ENCODE measurements around the gene RBBP4. TPM values are rescaled to one million over a fixed set of nuclear protein-coding genes. Genes with fewer than 3 reads are reported as not detected.

Gene RBBP4
- total RNA-seq, 1 donor from 2014 or later = 45.4 TPM

DNA sequence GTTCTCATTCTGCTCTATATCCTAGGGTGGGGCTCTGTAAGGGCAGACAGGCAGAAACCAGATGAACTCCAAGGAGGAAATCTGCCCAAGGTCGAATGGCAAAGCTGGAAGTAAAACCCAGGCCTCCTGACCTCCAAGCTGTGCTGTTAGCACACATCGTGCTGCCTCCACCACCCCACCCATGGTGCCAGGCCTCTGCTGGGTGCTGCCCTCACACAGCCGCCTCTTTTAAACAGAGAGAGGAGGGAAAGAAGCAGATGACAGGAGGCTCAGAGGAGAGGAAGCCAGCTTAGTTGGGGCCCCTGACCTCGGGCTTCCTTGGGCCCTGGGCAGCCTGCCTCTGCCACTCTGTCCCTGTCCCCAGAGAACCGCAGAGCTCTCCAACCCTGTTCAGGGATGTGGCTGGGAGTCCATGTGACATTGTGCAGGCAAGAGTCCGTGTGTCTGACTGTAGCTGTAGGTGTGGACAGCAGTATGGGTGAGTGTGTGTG lies 50.5 kb downstream of the RBBP4 start:
- TF ChIP-seq, protein P1, sequence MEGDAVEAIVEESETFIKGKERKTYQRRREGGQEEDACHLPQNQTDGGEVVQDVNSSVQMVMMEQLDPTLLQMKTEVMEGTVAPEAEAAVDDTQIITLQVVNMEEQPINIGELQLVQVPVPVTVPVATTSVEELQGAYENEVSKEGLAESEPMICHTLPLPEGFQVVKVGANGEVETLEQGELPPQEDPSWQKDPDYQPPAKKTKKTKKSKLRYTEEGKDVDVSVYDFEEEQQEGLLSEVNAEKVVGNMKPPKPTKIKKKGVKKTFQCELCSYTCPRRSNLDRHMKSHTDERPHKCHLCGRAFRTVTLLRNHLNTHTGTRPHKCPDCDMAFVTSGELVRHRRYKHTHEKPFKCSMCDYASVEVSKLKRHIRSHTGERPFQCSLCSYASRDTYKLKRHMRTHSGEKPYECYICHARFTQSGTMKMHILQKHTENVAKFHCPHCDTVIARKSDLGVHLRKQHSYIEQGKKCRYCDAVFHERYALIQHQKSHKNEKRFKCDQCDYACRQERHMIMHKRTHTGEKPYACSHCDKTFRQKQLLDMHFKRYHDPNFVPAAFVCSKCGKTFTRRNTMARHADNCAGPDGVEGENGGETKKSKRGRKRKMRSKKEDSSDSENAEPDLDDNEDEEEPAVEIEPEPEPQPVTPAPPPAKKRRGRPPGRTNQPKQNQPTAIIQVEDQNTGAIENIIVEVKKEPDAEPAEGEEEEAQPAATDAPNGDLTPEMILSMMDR (IDR thresholded peaks at IDR 0.05) = no peak
- peaks cover 7 to 8% of the 10 kb centered on the region in 2 donors for H3K36me3 ChIP-seq
- no peak for DNase-seq (ENCODE audit: low spot score in 2 of 2)
- H3K27me3 ChIP-seq = no peaks in the 10 kb centered on the region
- H3K9me3 ChIP-seq = no peaks in the 10 kb centered on the region
- H3K4me1 ChIP-seq = peaks cover 14 to 18% of the 10 kb centered on the region in 2 donors
- peak overlapping the region; percentile 99 for H3K27ac ChIP-seq
- intact Hi-C loops (cut with DNase I) = loop anchor here (5.0 kb wide), 1 partner anchor 116 kb away; the partner anchor contains the start of genes S100PBP and YARS1
- H3K4me3 ChIP-seq = peak overlapping the region; percentile 86 to 93

DNA sequence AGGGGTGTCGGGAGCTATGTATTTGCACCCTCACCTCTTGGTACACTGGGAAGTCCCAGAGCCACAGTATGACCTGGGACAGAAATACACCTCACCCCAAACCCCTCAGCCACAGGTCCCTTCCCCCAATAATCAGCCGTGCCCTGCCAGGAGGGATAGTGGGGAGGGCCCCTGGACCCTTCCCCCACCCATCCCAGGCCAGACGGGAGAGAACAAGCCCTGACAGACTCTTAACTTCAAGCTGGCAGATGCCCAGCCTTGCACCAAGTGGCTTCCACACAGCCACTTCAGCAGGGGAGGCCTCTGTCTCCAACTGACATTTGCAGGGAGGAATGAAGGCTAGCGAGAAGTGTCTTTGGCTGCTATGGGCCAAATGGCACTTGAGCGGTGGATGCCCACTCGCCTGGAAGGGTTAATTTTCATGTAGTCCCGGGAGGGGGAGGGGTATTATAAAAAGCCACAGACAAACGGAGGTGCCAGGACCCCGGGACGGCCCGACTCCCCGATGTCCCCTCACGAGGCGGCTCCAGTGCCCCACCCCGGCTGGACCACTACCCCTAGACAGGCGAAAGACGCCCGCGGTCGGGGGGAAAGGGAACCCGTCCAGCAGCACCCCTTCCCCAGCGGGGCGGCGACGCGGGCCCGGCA lies 51.1 kb downstream of the RBBP4 start:
- Histone ChIP-seq H3K4me3 (peak overlapping the region; percentile 86 to 93), H3K27ac (peak overlapping the region; percentile 99), H3K27me3 (no peaks in the 10 kb centered on the region), H3K36me3 (peaks cover under 1 to 2% of the 10 kb centered on the region in 2 donors), H3K4me1 (peaks cover 14 to 22% of the 10 kb centered on the region in 2 donors), H3K9me3 (no peaks in the 10 kb centered on the region)
- intact Hi-C loops (cut with DNase I) = loop anchor here (5.0 kb wide), 1 partner anchor 115 kb away; the partner anchor contains the start of genes S100PBP and YARS1
- DNase-seq (ENCODE audit: low spot score in 2 of 2) = peak in 1 of 2 donors; percentile 72
- TF ChIP-seq, protein P1 (IDR thresholded peaks at IDR 0.05) = no peak

DNA sequence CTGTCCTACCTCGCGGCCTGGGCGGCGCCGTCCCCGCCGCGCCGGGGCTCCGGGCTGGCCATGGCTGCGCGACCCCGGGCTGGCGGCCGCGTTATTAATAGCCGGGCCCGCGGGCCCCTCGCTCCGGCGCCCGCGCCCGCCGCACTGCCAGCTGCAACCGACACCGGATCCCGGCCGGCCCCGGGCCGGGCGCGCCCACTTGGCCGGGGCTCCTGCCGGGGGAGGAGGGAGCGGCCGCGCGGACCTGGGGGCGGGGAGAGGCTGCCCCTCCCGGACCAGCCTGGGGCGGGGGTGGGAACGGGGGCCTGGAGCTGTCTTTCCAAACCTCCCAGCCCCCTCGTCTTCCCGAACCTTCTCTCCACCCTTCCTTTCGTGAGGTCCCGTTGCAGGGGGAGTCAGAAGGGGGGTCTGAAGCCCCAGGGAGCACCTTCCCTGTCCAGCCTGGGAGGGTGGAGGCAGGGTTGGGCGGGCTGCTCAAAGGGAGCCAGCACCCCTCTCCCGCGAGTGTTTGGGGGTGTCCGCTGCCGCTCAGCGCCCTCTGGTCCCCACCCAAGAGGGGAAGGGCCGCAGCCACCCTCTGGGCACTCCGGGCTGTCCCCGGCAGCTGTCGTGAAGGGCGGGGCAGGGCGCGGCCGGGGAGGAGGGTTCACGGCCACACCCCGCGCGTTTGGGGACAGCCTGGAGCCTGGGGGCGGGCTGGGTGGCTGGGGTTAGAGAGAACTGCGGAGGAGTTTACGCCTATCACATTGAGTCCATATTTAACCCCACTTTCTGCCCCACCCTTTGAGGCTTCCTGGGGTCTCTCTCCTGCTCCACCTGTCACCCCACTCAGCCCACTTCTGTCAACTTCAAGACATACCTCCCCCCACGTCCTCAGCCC lies 51.8 kb downstream of the RBBP4 start, which contains the start of gene SYNC:
Gene SYNC, minus strand, starts transcription at position 172 of the 880 bp plus-strand sequence. Its CDS starts 110 bp downstream, at position 62.
- peak in 1 of 2 donors; percentile 85 for DNase-seq (ENCODE audit: low spot score in 2 of 2)
- TF ChIP-seq, protein P1 (IDR thresholded peaks at IDR 0.05) = no peak
- H3K36me3 ChIP-seq = no peaks in the 10 kb centered on the region
- H3K27me3 ChIP-seq = no peaks in the 10 kb centered on the region
- H3K4me3 ChIP-seq = peak within 1 kb of the TSS; percentile 86 to 93
- H3K27ac ChIP-seq = peak within 1 kb of the TSS; percentile 99
- H3K4me1 ChIP-seq = peaks cover 14 to 22% of the 10 kb centered on the region in 2 donors
- H3K9me3 ChIP-seq = no peaks in the 10 kb centered on the region
- intact Hi-C loops (cut with DNase I) = loop anchor here (1.0 to 5.0 kb wide), 2 partner anchors 52 to 114 kb away; partner anchors contain the start of genes RBBP4, S100PBP and YARS1

DNA sequence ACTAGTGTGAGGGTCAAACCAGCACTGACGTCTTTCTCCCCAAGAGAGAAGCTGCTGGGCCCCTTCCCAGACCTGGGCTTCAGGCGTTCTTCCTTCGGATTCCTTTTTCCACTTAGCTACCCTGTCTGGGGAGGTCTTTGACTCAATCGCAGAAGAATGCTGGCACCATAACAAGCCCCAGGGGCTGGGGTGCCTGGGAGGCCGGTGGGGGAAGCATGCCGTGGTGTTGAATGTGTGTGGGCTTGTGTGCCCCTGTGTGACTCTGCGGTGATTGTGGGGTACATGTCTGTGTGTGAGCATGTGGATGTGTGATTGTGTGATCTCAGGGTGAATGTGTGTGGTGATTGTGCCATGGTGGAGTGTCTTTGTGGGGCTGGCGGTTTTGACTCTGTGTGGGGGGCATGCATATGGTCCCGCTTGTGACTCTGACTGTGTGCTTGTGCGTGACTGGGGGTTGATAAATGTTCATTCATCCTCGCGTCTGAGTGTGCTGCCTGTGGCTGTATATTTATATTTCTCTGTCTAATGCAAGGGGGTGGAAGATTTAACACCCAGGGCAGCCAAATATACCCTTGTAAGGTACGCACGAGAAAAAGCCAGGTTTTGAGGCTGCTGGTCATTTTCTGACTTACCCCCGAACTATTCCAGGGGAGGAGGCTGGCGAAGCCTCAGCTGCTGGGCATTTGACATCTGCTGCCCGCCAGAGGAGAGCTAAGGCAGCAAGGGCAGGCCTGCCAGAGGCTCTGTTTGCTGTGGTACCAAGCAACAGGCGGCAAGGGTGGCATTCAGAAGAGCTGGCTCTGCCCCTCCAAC lies 52.7 kb downstream of the RBBP4 start:
- intact Hi-C loops (cut with DNase I) = loop anchor here (1.0 to 5.0 kb wide), 2 partner anchors 52 to 114 kb away; partner anchors contain the start of genes RBBP4, S100PBP and YARS1
- Histone ChIP-seq H3K36me3 (no peaks in the 10 kb centered on the region), H3K9me3 (no peaks in the 10 kb centered on the region), H3K4me1 (peaks cover 14 to 22% of the 10 kb centered on the region in 2 donors), H3K4me3 (peak overlapping the region; percentile 86 to 93), H3K27me3 (no peaks in the 10 kb centered on the region), H3K27ac (peak overlapping the region; percentile 99)
- peak; percentile 40 to 91 for DNase-seq (ENCODE audit: low spot score in 2 of 2)
- TF ChIP-seq, protein P1 (IDR thresholded peaks at IDR 0.05) = peak in 1 of 3 experiments; percentile 28

DNA sequence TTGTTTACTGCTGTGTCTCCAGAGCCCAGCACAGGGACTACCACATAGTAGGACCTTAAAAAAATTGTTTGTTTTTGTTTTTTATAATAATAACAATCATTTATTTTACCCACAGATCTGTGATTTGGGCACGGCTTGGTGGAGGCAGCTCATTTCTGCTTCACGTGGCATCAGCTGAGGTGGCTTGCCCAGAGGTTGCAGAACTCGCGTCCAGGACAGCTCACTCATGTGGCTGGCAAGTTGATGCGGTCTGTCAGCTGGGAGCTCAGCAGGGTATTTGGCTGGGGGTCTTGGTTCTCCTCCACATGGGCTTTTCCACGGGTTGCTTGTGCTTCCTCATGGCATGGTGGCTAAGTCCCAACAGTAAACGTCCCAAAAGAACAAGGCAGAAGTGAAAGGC lies 54.5 kb downstream of the RBBP4 start:
- no peaks in the 10 kb centered on the region for H3K27me3 ChIP-seq
- intact Hi-C loops (cut with DNase I) = no loop called here
- no peaks in the 10 kb centered on the region for H3K36me3 ChIP-seq
- TF ChIP-seq, protein P1 (IDR thresholded peaks at IDR 0.05) = no peak
- peak overlapping the region; percentile 62 to 99 for H3K27ac ChIP-seq
- peaks cover 14 to 19% of the 10 kb centered on the region in 2 donors for H3K4me1 ChIP-seq
- DNase-seq (ENCODE audit: low spot score in 2 of 2) = no peak
- no peaks in the 10 kb centered on the region for H3K9me3 ChIP-seq
- H3K4me3 ChIP-seq = no peak overlapping the region

All from ascending aorta (tissue), 2 donors.